AML-193 (cell line): ENCODE data around the gene ATP6V1B1.

ENCODE experiments used
- DNase-seq, 2 experiments: peaks; one replicate each; lab custom pipeline; 2025; lab: John Stamatoyannopoulos, UW

The ATP6V1B1 gene

DNA sequence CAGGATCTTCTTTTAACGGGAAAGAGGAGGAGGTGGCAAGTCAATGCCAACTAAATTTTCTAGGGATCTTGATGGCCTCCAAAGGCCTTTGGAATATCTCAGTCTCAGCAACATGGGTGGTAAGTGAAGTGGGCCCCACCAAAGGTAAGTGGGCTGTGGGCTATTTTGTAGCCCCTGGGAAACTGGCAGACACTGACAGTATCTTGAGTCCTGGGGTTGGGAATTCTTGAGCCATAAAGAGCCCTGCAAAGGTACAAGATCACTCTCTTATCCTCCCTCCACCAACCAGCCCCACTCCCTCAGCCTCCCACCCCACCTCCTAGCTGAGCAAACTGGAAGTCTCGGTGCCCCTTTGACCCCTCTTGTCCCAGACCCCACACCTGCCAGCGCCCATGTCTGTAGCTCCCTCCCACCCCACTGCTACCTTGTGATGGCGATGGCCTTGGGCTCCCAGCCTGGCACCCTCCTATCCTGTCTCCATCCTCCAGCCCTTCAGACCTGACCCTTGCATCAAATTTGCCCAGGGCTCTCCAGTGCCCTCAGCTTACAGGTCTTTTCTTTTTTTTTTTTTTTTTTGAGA lies 8.5 kb downstream of the ATP6V1B1 start:
- no peak for DNase-seq

DNA sequence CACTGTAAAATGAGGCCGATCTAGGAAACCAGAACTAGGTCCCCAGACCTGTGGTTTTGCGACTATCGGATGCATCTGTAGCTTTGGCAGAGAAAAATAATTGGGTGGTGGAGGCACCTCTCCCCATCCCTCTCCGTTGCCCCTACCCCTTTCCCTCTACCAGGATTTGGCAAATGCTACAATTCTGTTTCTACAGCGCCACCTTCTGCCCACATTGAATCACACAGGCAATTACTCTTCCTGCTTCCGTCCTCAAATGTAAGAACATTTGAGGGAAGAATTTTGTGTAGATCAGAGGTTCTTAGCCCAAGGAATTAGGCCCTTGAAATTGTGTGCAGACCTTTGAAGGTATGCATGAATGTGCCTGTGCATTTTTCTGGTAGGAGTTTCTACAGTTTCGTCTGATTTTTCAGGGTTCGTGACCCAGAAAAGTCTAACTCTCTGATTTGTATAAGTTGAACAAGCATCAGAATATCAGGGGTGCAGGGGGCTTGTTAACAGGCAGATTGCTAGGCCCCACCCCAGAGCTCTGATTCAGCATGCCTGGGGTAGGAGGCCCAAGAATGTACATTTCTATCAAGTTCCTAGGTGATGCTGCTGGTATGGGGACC lies 11.2 kb downstream of the ATP6V1B1 start:
- DNase-seq = peak; percentile 62 to 63

GRCh38 chr2:70947556-70948184 lies 12.0 kb downstream of the ATP6V1B1 start:
- DNase-seq = peak; percentile 13 to 16

- DNase-seq = peak; percentile 57 to 71
Measured at GRCh38 chr2:70948337-70949003, 12.8 kb downstream of the ATP6V1B1 start.

GRCh38 chr2:70949086-70949485 lies 13.4 kb downstream of the ATP6V1B1 start:
- no peak for DNase-seq

- DNase-seq = no peak
Measured at GRCh38 chr2:70954886-70955285, 19.2 kb downstream of the ATP6V1B1 start.

DNA sequence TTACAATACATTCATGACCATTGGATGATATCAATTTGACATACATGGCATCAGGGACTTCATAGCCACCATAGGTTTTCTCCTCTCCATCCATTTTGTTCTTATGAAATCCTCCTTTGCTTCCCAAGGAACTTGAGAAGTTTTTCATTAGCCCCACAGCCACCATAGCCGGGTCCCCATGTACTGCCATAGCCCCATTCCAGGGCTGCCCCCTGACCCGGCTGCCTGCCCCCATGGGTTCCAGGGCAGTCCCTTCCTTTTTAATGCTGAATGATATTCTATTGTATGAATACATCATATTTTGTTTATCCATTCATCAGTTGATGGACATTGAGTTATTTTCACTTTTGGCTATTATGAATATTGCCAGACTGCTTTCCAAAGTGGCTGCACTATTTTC lies 20.4 kb downstream of the ATP6V1B1 start:
- no peak for DNase-seq

DNA sequence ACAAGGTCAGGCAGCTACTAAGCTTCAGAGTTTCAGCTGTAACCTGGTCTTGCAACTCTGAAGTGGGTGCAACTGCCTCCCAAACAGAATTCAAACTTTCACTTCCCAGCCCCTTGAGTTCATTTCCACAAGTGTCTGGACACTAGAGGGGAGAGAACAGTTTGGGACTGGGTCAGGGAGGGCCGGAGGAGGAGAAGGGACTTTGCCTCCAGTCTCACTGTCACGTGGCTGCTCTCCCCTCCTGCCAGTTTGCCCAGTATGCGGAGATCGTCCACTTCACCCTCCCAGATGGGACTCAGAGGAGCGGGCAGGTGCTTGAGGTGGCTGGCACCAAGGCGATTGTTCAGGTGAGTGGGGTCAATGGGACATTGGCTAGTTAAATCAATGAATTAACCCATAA lies 22.1 kb downstream of the ATP6V1B1 start:
- no peak for DNase-seq

GRCh38 chr2:70958759-70959158 lies 23.1 kb downstream of the ATP6V1B1 start:
- DNase-seq = no peak

DNA sequence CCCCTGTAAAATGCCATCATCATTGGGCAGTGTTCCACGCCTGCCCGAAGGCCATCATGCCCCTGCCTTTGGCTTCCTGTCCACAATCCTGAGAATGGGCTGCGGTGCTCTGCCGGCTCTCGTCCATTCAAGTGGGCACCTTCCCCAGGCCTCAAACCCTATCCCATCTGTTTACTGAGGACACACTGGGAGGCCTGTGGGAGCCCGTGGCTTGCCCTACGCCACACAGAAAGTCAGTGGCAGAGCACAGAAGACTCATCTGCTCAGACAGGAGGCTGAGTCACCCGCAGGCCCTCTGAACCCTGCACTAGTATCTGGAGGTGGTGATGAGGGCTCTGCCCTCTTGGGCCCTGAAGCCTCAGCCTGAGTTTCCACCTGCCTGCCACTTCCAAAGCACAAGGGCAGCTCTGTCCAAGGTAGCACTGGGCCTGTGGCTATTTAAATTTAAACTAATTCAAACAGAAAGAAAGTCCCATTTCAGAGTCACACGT lies 23.6 kb downstream of the ATP6V1B1 start:
- DNase-seq = no peak

DNA sequence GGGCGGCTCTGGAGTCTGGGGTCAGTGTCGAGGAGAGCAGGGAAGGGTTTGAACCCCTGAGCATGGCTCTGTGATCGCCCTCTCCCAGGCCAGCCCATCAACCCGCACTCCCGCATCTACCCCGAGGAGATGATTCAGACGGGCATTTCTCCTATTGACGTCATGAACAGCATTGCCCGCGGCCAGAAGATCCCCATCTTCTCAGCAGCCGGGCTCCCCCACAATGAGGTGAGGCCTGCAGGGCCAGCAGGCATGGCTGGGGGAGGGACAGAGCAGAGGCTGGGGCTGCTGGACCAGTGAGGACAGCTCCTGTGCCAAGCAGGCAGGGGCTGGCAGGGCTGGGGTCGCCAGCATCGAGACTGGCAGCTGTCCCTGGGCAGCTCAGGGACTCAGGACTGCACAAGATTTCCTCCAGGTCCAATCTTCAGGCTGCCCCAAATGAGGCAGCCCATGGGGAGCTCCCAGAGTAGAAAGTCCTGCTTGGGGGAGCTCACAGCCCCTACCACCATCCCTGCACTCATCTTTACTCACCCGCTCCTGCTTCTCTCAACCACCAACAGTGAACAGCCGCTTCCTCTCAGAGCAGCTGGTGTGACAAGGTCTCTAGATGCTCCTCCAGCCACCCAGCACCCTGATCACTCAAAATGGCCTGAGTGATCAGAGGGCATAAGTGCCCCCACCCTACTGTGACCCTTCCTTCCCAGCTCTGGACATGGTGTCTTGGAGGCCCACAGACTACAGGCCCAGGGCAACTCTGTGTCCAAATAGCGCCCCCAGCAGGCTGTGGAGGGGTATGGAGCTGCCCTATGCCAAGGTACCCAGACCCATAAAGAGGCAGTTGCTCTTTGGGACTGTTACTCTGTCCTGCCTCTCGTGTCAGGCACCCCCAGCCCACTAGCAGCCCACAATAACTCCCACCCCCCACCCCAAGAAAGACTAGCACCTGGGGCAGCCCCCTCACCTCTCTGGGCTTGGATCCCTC lies 24.4 kb downstream of the ATP6V1B1 start:
- no peak for DNase-seq

DNA sequence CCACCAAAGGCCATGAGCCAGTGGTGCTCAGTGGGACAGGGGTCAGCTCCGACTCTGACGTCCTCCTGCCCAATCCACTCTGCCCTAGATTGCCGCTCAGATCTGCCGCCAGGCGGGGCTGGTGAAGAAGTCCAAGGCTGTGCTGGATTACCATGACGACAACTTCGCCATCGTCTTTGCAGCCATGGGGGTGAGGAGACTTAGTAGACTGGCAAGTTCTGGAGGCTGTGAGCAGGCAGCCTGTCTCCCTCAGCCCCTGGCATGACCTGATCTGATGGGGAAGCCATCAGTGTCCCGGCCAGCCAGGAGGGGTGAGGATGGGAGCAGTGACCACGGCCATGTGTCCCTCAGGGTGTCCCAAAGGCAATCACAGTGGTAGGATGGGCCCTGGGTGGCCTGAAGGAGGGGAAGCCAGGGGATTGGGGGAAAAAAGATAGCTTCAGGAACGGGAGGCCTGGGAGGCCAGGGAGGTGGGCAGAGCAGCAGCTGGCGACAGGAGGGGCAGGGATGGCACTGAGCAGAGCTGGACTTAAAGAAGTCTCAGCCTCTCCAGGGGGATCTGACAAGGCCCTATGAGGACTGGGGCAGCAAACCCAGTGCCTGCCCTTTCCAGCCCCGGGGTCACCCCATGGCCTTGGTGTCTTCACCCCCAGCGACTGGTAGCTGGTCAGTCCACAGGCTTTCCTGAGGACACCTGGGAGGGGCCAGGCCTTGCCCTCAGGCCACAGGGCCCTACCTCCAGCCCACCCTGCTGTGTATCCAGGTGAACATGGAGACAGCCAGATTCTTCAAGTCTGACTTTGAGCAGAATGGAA lies 25.3 kb downstream of the ATP6V1B1 start:
- no peak for DNase-seq

DNA sequence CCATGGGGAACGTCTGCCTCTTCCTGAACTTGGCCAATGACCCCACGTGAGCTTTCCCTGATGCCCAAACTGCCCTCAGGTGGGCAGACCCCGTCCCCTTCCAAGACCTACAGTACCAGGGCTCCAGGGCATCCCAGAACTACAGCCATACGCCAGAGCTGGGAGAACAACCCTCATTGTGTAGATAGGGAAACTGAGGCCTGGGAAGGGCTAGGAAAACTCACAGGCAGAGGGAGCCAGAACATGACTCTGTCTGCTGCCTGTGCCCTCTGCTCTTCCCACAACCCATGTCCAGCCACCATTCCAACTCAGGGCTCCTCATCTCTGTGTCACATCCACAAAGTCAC lies 25.9 kb downstream of the ATP6V1B1 start:
- DNase-seq = no peak

- DNase-seq = no peak
Measured at GRCh38 chr2:70962211-70962884, 26.6 kb downstream of the ATP6V1B1 start.

GRCh38 chr2:70962885-70963878 lies 27.5 kb downstream of the ATP6V1B1 start:
- no peak for DNase-seq

- no peak for DNase-seq
Measured at GRCh38 chr2:70964133-70964532, 28.4 kb downstream of the ATP6V1B1 start.

- DNase-seq = peak; percentile 66 to 75
Measured at GRCh38 chr2:70964596-70965386, 29.1 kb downstream of the ATP6V1B1 start.

- no peak for DNase-seq
Measured at GRCh38 chr2:70965506-70965905, 29.8 kb downstream of the ATP6V1B1 start.
